D721Med (cell line): Measurements from ENCODE around the gene HSPBP1.

Experiments used
- DNase-seq: peaks from one replicate; pipeline ENCODE4 v3.0.0; 2011; ENCODE audit warnings: low spot score; ENCODE audit not compliant: insufficient read length
- FAIRE-seq: peaks from 2 replicates; lab custom pipeline; 2011; peaks lifted over from hg19 to GRCh38; lab: Jason Lieb, UNC
- TF ChIP-seq, protein P1 (sequence below): IDR thresholded peaks from 2 replicates; pipeline ENCODE4 v1.5.1; 2012; ENCODE audit warnings: mild to moderate bottlenecking, control low read depth; ENCODE audit not compliant: insufficient read depth; ENCODE audit errors: missing control alignments

Gene HSPBP1

DNA sequence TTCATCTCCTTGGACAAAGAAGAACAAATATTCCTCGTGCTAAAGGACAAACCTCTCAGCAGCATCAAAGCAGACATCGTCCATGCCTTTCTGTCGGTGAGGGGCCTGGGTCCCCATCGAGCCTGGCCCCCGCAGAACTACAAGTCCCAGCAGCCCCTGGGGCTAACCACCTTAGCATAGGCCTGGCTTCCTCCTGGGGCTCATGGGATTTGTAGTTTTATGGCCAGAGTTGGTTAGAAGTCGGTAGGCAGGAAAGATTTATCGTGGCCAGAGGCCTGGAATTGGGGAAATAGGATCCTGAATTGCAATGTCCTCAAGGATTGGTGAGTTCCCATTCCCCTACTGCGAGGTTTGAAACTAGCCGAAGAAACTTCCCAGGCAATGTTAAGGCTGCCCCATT is 25.6 kb upstream of the HSPBP1 start:
- TF ChIP-seq, protein P1, sequence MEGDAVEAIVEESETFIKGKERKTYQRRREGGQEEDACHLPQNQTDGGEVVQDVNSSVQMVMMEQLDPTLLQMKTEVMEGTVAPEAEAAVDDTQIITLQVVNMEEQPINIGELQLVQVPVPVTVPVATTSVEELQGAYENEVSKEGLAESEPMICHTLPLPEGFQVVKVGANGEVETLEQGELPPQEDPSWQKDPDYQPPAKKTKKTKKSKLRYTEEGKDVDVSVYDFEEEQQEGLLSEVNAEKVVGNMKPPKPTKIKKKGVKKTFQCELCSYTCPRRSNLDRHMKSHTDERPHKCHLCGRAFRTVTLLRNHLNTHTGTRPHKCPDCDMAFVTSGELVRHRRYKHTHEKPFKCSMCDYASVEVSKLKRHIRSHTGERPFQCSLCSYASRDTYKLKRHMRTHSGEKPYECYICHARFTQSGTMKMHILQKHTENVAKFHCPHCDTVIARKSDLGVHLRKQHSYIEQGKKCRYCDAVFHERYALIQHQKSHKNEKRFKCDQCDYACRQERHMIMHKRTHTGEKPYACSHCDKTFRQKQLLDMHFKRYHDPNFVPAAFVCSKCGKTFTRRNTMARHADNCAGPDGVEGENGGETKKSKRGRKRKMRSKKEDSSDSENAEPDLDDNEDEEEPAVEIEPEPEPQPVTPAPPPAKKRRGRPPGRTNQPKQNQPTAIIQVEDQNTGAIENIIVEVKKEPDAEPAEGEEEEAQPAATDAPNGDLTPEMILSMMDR = no peak
- FAIRE-seq (no peak), DNase-seq (peak; percentile 77)

DNA sequence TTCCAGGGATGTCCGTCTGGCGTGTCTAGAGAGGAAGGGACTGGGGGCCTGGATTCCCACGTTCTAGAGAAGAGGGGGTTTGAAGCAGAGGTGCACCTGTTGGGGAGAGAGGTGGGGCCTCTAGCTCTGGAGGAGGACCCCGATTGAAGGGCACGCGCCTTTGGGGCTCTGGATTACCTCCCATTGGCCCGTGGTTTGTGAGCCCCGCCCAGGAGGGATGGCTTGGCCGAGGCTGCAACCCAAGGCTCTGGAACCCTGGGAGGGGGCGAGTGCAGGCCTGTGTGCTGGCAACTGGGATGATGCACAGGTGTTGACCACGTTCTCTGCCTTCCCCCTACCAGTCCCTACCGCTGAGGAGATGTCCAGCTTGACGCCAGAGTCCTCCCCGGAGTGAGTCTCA is 25.1 kb upstream of the HSPBP1 start:
- no peak for FAIRE-seq
- DNase-seq = no peak
- TF ChIP-seq, protein P1 = no peak

DNA sequence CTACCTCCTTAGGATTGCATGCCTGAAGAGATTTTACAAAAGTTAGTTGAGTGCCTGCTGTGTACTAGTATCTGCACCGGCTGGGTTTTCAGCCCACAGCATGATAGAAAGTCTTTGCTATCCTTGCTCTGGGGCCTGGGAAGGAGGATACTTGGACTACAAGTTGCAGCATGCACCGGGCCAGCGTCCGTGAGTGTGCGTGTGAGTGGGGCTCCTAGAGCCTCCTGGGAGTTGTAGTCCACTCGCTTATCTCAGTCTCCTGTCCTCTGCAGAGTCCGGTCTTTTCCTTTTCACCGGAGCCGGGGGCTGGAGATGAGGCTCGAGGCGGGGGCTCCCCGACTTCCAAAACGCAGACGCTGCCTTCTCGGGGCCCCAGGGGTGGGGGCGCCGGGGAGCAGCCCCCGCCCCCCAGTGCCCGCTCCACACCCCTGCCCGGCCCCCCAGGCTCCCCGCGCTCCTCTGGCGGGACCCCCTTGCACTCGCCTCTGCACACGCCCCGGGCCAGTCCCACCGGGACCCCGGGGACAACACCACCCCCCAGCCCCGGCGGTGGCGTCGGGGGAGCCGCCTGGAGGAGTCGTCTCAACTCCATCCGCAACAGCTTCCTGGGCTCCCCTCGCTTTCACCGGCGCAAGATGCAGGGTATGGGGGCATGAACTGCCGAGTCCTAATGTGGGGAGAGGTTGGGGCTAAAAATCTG is 24.5 kb upstream of the HSPBP1 start:
- TF ChIP-seq, protein P1 = no peak
- no peak for FAIRE-seq
- peak; percentile 83 for DNase-seq

DNA sequence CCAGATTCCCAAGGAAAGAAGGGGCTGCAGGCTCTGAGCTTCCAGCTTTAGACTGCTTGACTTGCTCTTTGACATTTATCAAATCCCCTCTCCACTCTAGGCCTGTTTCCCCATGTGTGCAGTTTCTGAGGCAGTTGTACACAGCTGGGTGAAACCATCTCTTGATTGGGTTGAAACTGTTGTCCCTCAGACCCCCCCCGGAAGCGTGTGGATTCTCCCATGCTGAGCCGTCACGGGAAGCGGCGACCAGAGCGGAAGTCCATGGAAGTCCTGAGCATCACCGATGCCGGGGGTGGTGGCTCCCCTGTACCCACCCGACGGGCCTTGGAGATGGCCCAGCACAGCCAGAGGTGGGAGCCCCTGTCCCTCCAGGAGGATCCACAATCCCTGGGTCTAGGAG is 23.6 kb upstream of the HSPBP1 start:
- DNase-seq (no peak), FAIRE-seq (no peak)
- TF ChIP-seq, protein P1 = no peak

DNA sequence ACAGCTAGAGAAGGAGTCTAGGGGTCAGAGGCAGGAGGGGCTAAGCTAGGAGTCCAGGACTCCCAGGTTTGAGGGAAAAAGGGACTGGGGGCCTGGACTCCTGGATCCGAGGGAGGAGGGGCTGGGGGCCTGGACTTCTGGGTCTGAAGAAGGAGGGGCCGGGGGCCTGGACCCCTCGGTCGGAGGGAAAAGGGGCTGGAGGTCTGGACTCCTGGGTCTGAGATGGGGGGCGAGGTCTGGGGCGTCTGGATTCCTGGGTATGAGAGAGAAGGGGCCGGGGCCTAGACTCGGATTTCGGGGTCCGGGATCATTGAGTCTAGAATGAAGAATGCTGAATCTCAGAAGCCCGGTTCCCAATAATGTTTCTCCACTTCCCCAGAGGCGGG is 22.4 kb upstream of the HSPBP1 start:
- TF ChIP-seq, protein P1 = no peak
- FAIRE-seq (no peak), DNase-seq (no peak)

DNA sequence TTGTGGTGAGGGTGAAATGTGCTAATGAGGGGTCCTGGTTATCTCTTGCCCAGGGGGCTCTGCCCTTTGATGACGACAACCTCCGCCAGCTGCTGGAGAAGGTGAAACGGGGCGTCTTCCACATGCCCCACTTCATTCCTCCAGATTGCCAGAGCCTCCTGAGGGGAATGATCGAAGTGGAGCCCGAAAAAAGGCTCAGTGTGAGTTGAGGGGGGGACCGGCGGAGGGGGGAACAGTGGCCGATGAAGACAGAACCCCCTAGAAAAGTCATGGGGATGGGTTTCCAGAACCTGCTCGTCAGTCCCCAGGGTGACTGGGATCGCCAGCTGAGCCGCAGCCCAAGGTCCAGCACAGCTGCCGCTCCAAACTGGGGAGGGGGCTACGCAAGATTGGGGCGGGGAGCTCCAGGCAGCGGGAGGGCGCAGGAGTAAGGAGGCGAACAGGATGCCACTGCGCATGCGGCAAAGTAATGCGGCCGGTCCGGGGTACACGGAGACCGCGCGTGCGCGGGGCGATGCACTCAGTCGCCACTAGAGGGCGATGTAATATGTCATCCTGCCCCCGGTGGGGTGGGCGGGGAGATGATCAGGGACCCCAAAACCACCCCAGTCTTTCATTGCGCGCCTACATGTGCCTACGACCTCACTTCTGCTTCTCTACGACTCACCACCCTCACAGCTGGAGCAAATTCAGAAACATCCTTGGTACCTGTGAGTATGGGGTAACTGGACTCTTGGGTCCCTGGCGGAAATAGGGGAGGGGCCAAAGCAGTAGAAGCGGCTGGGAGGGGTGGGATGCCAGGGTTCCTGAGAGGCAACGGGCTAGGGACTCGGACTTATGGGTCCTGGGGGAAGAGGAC is 21.8 kb upstream of the HSPBP1 start:
- no peak for FAIRE-seq
- TF ChIP-seq, protein P1 = peak; percentile 66
- DNase-seq = peak; percentile 100
